Measurements from ENCODE around the gene LACTBL1.

Gene LACTBL1

DNA sequence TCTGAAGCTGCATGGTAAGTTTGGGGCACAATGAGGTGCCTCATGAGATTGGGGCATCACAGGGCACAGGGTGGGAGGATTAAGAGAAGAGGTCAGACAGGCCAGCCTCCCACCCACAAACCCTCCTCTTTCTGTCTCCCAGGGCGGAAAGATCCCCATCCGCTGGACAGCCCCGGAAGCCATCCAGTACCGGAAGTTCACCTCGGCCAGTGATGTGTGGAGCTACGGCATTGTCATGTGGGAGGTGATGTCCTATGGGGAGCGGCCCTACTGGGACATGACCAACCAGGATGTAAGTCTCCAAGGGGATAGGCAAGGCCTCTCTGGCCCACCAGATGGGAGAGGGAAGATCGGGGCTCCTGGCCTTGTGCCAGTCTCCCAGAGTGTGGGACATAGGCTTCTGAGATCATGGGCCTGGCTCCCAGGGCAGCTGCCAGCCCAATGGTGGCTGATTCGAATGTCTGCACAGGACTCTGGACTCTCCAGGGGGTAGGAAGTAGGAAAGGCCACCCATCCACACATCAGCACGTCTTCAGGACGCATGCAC is 63.7 kb downstream of the LACTBL1 start:
- DNase-seq: no peak

DNA sequence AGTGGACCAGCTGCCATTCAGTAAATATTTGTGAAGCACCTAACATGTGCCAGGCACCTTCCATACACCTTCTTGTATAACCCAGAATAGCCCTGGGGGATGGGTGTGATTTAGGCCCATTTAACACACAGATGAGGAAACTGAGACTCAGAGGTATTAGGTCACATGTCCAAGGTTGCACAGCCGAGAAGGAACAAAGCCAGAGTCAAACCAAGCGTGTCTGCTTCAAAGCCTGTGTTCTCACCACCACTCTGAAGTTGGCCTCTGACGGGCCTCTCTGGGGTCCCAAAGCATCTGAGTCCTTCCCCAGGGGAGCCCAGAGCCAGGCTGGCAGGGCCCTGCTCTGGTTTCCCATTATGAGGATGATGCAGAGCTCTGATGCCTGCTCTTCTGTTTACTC is 65.1 kb downstream of the LACTBL1 start:
- DNase-seq: no peak

DNA sequence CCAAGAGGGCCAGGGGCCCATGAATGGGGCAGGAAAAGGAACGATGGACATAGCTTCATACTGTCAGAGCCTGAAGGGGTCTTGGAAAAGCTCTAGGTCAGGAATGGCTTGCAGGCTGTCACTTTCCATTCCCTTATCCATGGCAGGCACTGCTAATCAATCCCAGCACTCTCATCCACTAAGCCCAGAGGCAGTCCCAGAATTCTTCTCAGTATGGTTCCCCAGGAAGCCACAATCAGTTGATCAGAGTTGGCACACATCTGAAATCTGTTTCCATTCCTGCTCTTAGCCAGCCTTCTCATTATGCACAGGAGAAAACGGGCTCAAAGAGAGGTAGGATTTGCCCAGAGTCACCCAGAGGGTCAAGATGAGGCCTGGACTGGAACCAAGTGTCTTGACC is 65.7 kb downstream of the LACTBL1 start:
- DNase-seq: no peak

DNA sequence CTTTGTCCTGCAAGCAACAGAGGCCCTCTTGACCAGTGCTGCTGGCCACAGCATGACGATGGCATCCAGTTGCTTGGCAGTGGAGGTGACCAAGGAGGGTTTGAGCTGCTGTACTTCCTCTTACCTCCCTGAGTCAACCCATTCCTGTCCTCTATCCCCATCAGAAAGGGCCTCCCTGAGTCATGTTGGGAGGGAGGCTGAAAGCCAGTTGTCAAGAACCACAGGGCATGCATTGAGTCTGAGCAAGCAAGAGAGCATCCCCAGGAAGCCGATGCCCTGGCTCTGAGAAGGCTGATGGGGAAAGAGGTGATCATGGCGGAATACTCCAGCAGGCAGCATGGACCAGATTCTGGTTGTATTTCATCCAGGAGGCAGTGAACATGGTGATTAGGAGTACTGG is 69.6 kb downstream of the LACTBL1 start:
- DNase-seq: no peak

Data from right forelimb (tissue), 1 donor.